IMR-90 (cell line): ENCODE data around the gene ASCL1. TPM values are rescaled to one million over a fixed set of nuclear protein-coding genes. Genes with fewer than 3 reads are reported as not detected.

Experiments used
- ATAC-seq: fragments of 200-7000 bp; cut with Tn5 transposase; 2 replicates; pipeline ENCODE4 v1.9.1; 2020; ENCODE audit warnings: low read depth, mild to moderate bottlenecking, moderate library complexity
- BruUV-seq: library from RNA; stranded (reverse); fragments of 400-500 nt; replicated peaks from 2 replicates; lab custom pipeline; 2021; lab: Mats Ljungman, UMichigan
- CTCF ChIA-PET: fragments of 300-600 bp; formaldehyde crosslinking; extraction: SDS; loops from one replicate; lab custom pipeline; 2021; ENCODE audit warnings: antibody characterized with exemption; lab: Yijun Ruan, JAX
- POLR2A ChIA-PET: fragments of 300-600 bp; sonication (Branson Sonifier 250); formaldehyde crosslinking; loops from one replicate; lab custom pipeline; 2022; ENCODE audit warnings: antibody characterized with exemption; ENCODE audit not compliant: unreplicated experiment; lab: Charles Lee
- DNase-seq: peaks from one replicate; pipeline ENCODE4 v3.0.0; 2013
- H2AFZ ChIP-seq: replicated peaks from 2 replicates; pipeline ENCODE3; 2013; ENCODE audit warnings: low read length, mild to moderate bottlenecking; ENCODE audit not compliant: poor library complexity
- H2AK5ac ChIP-seq: 2 replicates; pipeline ENCODE4 v1.6.1; 2013; ENCODE audit warnings: low read depth, low read length, inconsistent platforms
- H2AK9ac ChIP-seq: replicated peaks from 2 replicates; pipeline ENCODE3; 2013; ENCODE audit warnings: mild to moderate bottlenecking, low read depth, low read length, moderate library complexity; ENCODE audit not compliant: poor library complexity
- H2BK120ac ChIP-seq: 2 replicates; pipeline ENCODE4 v1.6.1; 2013; ENCODE audit warnings: low read depth, low read length, inconsistent platforms
- H2BK15ac ChIP-seq: 3 replicates; pipeline ENCODE4 v1.6.1; 2013; ENCODE audit warnings: low read depth, low read length, inconsistent platforms
- H2BK20ac ChIP-seq: 2 replicates; pipeline ENCODE4 v1.6.1; 2013; ENCODE audit warnings: low read depth, mild to moderate bottlenecking, inconsistent platforms, low read length, moderate library complexity
- H2BK5ac ChIP-seq: 2 replicates; pipeline ENCODE4 v1.6.1; 2013; ENCODE audit warnings: mild to moderate bottlenecking, low read depth, low read length, inconsistent platforms; ENCODE audit not compliant: poor library complexity, severe bottlenecking
- H3K14ac ChIP-seq: replicated peaks from 2 replicates; pipeline ENCODE4 v1.6.1; 2013; ENCODE audit warnings: low read depth, low read length, inconsistent platforms
- H3K18ac ChIP-seq: 2 replicates; pipeline ENCODE4 v1.6.1; 2013; ENCODE audit warnings: low read depth, low read length, control low read depth
- H3K23ac ChIP-seq: 2 replicates; pipeline ENCODE4 v1.6.1; 2013; ENCODE audit warnings: low read depth, low read length, inconsistent platforms
- H3K27ac ChIP-seq: 2 replicates; pipeline ENCODE4 v1.5.1; 2013; ENCODE audit warnings: mild to moderate bottlenecking, control low read depth, low read length; ENCODE audit not compliant: insufficient read depth
- H3K27me3 ChIP-seq: 2 replicates; pipeline ENCODE4 v1.6.1; 2013; ENCODE audit warnings: low read length; ENCODE audit not compliant: control insufficient read depth, insufficient read depth
- H3K36me3 ChIP-seq: 2 replicates; pipeline ENCODE4 v1.6.1; 2013; ENCODE audit warnings: low read length, mixed read lengths; ENCODE audit not compliant: control insufficient read depth, insufficient read depth
- H3K4ac ChIP-seq: 2 replicates; pipeline ENCODE4 v1.6.1; 2013; ENCODE audit warnings: low read depth, low read length, inconsistent platforms
- H3K4me1 ChIP-seq: 2 replicates; pipeline ENCODE4 v1.6.1; 2013; ENCODE audit warnings: low read length, mixed read lengths; ENCODE audit not compliant: control insufficient read depth, insufficient read depth
- H3K4me2 ChIP-seq: 2 replicates; pipeline ENCODE4 v1.6.1; 2013; ENCODE audit warnings: low read depth, mild to moderate bottlenecking, control low read depth, low read length, moderate library complexity
- H3K4me3 ChIP-seq: 2 replicates; pipeline ENCODE4 v1.5.1; 2013; ENCODE audit warnings: low read depth, mild to moderate bottlenecking, control low read depth, low read length, moderate library complexity; ENCODE audit not compliant: insufficient read depth
- H3K56ac ChIP-seq: 2 replicates; pipeline ENCODE4 v1.6.1; 2013; ENCODE audit warnings: low read length, inconsistent platforms; ENCODE audit not compliant: insufficient read depth; ENCODE audit errors: extremely low read depth
- H3K79me1 ChIP-seq, 2 experiments: 2 replicates each; pipeline ENCODE4 v1.6.1; 2013; ENCODE audit warnings: low read length in 2 of 2, inconsistent platforms in 1 of 2, low read depth in 1 of 2
- H3K9ac ChIP-seq: 2 replicates; pipeline ENCODE4 v1.6.1; 2013; ENCODE audit warnings: low read depth, low read length, control low read depth
- H3K9me1 ChIP-seq: 2 replicates; pipeline ENCODE4 v1.6.1; 2013; ENCODE audit warnings: low read length, inconsistent platforms; ENCODE audit not compliant: insufficient read depth
- H3K9me3 ChIP-seq: 2 replicates; pipeline ENCODE4 v1.6.1; 2013; ENCODE audit warnings: low read length; ENCODE audit not compliant: control insufficient read depth, insufficient read depth
- H4K20me1 ChIP-seq: 2 replicates; pipeline ENCODE4 v1.6.1; 2013; ENCODE audit warnings: low read length, inconsistent platforms; ENCODE audit not compliant: insufficient read depth
- H4K5ac ChIP-seq: 2 replicates; pipeline ENCODE4 v1.6.1; 2013; ENCODE audit warnings: mild to moderate bottlenecking, low read depth, low read length, control low read depth
- H4K8ac ChIP-seq, 2 experiments: 2 replicates each; pipeline ENCODE4 v1.6.1; 2013; ENCODE audit warnings: low read depth in 2 of 2, low read length in 2 of 2, control low read depth in 1 of 2, inconsistent platforms in 1 of 2
- H4K91ac ChIP-seq: 2 replicates; pipeline ENCODE4 v1.6.1; 2013; ENCODE audit warnings: low read depth, low read length, inconsistent platforms; ENCODE audit not compliant: insufficient read depth
- CEBPB ChIP-seq: IDR thresholded peaks from 2 replicates; pipeline ENCODE4 v1.6.1; 2012; ENCODE audit warnings: low read depth, low read length, improper control_type of control experiment
- CTCF ChIP-seq: conservative IDR thresholded peaks from 2 replicates; pipeline ENCODE4 v1.5.1; 2012; ENCODE audit warnings: mild to moderate bottlenecking, low read depth, low read length, improper control_type of control experiment
- ELK1 ChIP-seq: fragments of 150-350 bp; IDR thresholded peaks from 2 replicates; pipeline ENCODE4 v1.6.1; 2016; ENCODE audit warnings: low read depth, mild to moderate bottlenecking, low read length, moderate library complexity, borderline replicate concordance
- POLR2A ChIP-seq: IDR thresholded peaks from 2 replicates; pipeline ENCODE4 v1.6.1; 2012; ENCODE audit warnings: mild to moderate bottlenecking, low read depth, low read length
- WGBS, 2 experiments: methylation state at CpG; one replicate each; pipeline versions ENCODE4 v1.1.5 to v1.1.7; 2013; ENCODE audit warnings: missing lambda C conversion rate in 2 of 2; ENCODE audit not compliant: insufficient read length in 1 of 2; ENCODE audit errors: extremely low coverage in 2 of 2; 5-methylcytosine and 5-hydroxymethylcytosine counted together
- dilution Hi-C: fragments of 300-500 bp; cut with HindIII; formaldehyde crosslinking; loops from one replicate; pipeline ENCODE4 v1.14.3; 2018; ENCODE audit warnings: low sequenced_read_pairs; ENCODE audit not compliant: unreplicated experiment
- in situ Hi-C: fragments of 300-500 bp; cut with MboI; formaldehyde crosslinking; loops from 3 replicates; pipeline ENCODE4 v1.14.3; 2019; ENCODE audit warnings: low sequenced_read_pairs, inconsistent platforms, mixed read lengths
- intact Hi-C: fragments of 100-400 bp; cut with micrococcal nuclease; formaldehyde crosslinking; loops from 2 replicates; pipeline ENCODE4 v1.10.0; 2022
- polyA plus RNA-seq, 3 experiments: library from polyadenylated mRNA; depleted of rRNA; stranded (reverse); fragments of >200 nt; gene quantifications; 2 replicates each; pipeline ENCODE4 v1.2.3, GENCODE V29; 2012; ENCODE audit warnings: low replicate concordance in 1 of 3
- total RNA-seq: library from RNA; depleted of rRNA; stranded (reverse); fragments of >200 nt; gene quantifications from 2 replicates; pipeline ENCODE4 v1.2.3, GENCODE V29; 2012

The ASCL1 gene
- total and polyA plus RNA-seq, 2 of the 4 experiments (the other 2 are of a cell fraction), result not detected

- no peak overlapping the region for H3K23ac ChIP-seq
- ChIA-PET CTCF (no interaction called here), POLR2A (no interaction called here)
- H3K9me3 ChIP-seq, result 0 out of 2 replicates have a peak, but pooled peaks cover 2% of the 10 kb centered on the region
- H4K91ac ChIP-seq, result no peak overlapping the region
- TF ChIP-seq CTCF, result no peak
- TF ChIP-seq CEBPB, result no peak
- TF ChIP-seq ELK1, result no peak
- TF ChIP-seq POLR2A, result no peak
- dilution Hi-C loops, result no loop called here
- H2BK120ac ChIP-seq, result no peak overlapping the region
- H2AFZ ChIP-seq, result no peak overlapping the region
- H2BK5ac ChIP-seq, result no peak overlapping the region
- H2BK20ac ChIP-seq, result no peak overlapping the region
- in situ Hi-C loops, result no loop called here
- no peak overlapping the region for H3K4ac ChIP-seq
- intact Hi-C loops, result no loop called here
- H4K20me1 ChIP-seq, result no peaks in the 10 kb centered on the region
- H3K27ac ChIP-seq, result no peak overlapping the region
- no peak overlapping the region for H2AK5ac ChIP-seq
- WGBS, 2 experiments, result no CpG with 5 or more reads among the region's 1 CpG
- H3K56ac ChIP-seq, result no peak overlapping the region
- BruUV-seq, result no TSS peak
- DNase-seq (no peak), ATAC-seq (no peak)
- H2AK9ac ChIP-seq, result no peak overlapping the region
- no peak overlapping the region for H2BK15ac ChIP-seq
- H3K36me3 ChIP-seq, result no peaks in the 10 kb centered on the region
- no peaks in the 10 kb centered on the region for H3K79me1 ChIP-seq
- no peaks in the 10 kb centered on the region for H3K4me1 ChIP-seq
- no peak overlapping the region for H3K14ac ChIP-seq
- H3K9ac ChIP-seq, result no peak overlapping the region
- no peak overlapping the region for H4K8ac ChIP-seq
- no peaks in the 10 kb centered on the region for H3K9me1 ChIP-seq
- H3K18ac ChIP-seq, result no peak overlapping the region
- H3K4me2 ChIP-seq, result no peak overlapping the region
- peaks cover 44% of the 10 kb centered on the region for H3K27me3 ChIP-seq
- no peak overlapping the region for H3K4me3 ChIP-seq
- no peak overlapping the region for H4K5ac ChIP-seq
Observed at GRCh38 chr12:102954134-102954533, 3.3 kb upstream of the ASCL1 start.
